Activated CD8-positive, alpha-beta memory T cell treated with anti-CD3 and anti-CD28 coated beads for 24 hours (primary cell): ENCODE data around the gene KRT1.
A peak's percentile ranks its signal among the peaks of the same experiment; 100 is the strongest.
"Not testable (repeated sequence)": the region's sequence is repeated elsewhere in the genome, so short reads cannot be mapped to it uniquely, and the experiment has no call there.

Source experiments
- DNase-seq: peaks from one replicate; pipeline ENCODE4 v3.0.0-alpha.2; 2020

KRT1 gene

GRCh38 chr12:52679875-52680274 lies 332 bp downstream of the KRT1 start:
- no peak for DNase-seq

GRCh38 chr12:52677671-52678070 lies 2.5 kb downstream of the KRT1 start:
- DNase-seq: no peak

GRCh38 chr12:52677126-52677525 lies 3.1 kb downstream of the KRT1 start:
- no peak for DNase-seq

- DNase-seq: no peak
Observed at GRCh38 chr12:52676163-52676562, 4.0 kb downstream of the KRT1 start.

GRCh38 chr12:52675301-52675701 lies 4.9 kb downstream of the KRT1 start:
- no peak for DNase-seq

- no peak for DNase-seq
Observed at GRCh38 chr12:52674433-52674775, 5.8 kb downstream of the KRT1 start.

- no peak for DNase-seq
Observed at GRCh38 chr12:52673713-52674432, 6.3 kb downstream of the KRT1 start.

- DNase-seq: no peak
Observed at GRCh38 chr12:52673217-52673616, 7.0 kb downstream of the KRT1 start.

- no peak for DNase-seq
Observed at GRCh38 chr12:52672321-52672933, 7.8 kb downstream of the KRT1 start.

- no peak for DNase-seq
Observed at GRCh38 chr12:52670961-52671360, 9.2 kb downstream of the KRT1 start.

GRCh38 chr12:52670506-52670905 lies 9.7 kb downstream of the KRT1 start:
- DNase-seq: no peak

GRCh38 chr12:52669941-52670340 lies 10.3 kb downstream of the KRT1 start:
- DNase-seq: not testable (repeated sequence)

GRCh38 chr12:52669426-52669825 lies 10.8 kb downstream of the KRT1 start:
- DNase-seq: no peak

- DNase-seq: no peak
Observed at GRCh38 chr12:52667931-52668330, 12.3 kb downstream of the KRT1 start.

GRCh38 chr12:52667509-52667908 lies 12.7 kb downstream of the KRT1 start:
- no peak for DNase-seq

GRCh38 chr12:52666471-52666870 lies 13.7 kb downstream of the KRT1 start:
- DNase-seq: no peak

GRCh38 chr12:52663420-52663819 lies 16.8 kb downstream of the KRT1 start:
- DNase-seq: no peak

GRCh38 chr12:52662918-52663229 lies 17.3 kb downstream of the KRT1 start:
- no peak for DNase-seq

- DNase-seq: no peak
Observed at GRCh38 chr12:52662093-52662917, 17.9 kb downstream of the KRT1 start.

GRCh38 chr12:52661668-52662067 lies 18.5 kb downstream of the KRT1 start:
- no peak for DNase-seq

- DNase-seq: no peak
Observed at GRCh38 chr12:52660934-52661499, 19.2 kb downstream of the KRT1 start.

- peak; percentile 15 for DNase-seq
Observed at GRCh38 chr12:52659951-52660350, 20.3 kb downstream of the KRT1 start.

- DNase-seq: peak; percentile 32
Observed at GRCh38 chr12:52659395-52659794, 20.8 kb downstream of the KRT1 start.

- peak; percentile 32 for DNase-seq
Observed at GRCh38 chr12:52658196-52658595, 22.0 kb downstream of the KRT1 start.
